C4-2B (cell line): Measurements from ENCODE around the gene MARK2.

Experiments
- CTCF ChIP-seq: fragments of 450-650 bp; conservative IDR thresholded peaks from 2 replicates; pipeline ENCODE4 v1.5.1; 2017; ENCODE audit warnings: mild to moderate bottlenecking
- ZFX ChIP-seq: fragments of 450-650 bp; IDR thresholded peaks from 2 replicates; pipeline ENCODE4 v1.6.1; 2017

GRCh38 chr11:63901660-63902059 lies 62.8 kb downstream of the MARK2 start:
- TF ChIP-seq CTCF, result no peak; the same call in 1 of the 2 replicates
- no peak for TF ChIP-seq ZFX
